ENCODE data around the gene ATRAID.

ATRAID gene

DNA sequence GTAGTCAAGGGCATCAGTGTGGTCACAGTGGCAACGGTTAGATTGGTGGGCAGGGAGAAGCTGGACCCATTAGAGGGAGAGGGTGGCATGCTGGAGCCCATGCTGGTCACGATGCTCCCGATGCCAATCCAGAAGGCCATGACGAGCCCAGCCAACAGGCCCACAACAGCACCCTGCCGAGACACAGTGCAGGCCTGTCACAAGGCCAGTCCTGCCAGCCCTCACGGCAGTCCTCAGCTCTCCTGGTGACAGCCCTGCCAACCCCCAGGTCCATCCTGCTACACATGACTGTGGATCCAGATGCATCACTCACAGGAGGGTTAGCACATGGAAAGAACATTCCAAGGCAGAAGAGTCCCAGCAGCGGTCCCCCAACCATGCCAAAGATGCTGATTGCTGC lies 10.2 kb upstream of the ATRAID start:
- peaks cover 39% of the 10 kb centered on the region for H3K36me3 Mint-ChIP-seq (ENCODE audit: low read depth)
- no peak overlapping the region for H3K4me3 Mint-ChIP-seq
- TF ChIP-seq, protein P1, sequence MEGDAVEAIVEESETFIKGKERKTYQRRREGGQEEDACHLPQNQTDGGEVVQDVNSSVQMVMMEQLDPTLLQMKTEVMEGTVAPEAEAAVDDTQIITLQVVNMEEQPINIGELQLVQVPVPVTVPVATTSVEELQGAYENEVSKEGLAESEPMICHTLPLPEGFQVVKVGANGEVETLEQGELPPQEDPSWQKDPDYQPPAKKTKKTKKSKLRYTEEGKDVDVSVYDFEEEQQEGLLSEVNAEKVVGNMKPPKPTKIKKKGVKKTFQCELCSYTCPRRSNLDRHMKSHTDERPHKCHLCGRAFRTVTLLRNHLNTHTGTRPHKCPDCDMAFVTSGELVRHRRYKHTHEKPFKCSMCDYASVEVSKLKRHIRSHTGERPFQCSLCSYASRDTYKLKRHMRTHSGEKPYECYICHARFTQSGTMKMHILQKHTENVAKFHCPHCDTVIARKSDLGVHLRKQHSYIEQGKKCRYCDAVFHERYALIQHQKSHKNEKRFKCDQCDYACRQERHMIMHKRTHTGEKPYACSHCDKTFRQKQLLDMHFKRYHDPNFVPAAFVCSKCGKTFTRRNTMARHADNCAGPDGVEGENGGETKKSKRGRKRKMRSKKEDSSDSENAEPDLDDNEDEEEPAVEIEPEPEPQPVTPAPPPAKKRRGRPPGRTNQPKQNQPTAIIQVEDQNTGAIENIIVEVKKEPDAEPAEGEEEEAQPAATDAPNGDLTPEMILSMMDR (IDR thresholded peaks at IDR 0.05), result no peak
- no peak for DNase-seq
- no peaks in the 10 kb centered on the region for H3K4me1 Mint-ChIP-seq
- H3K9me3 Mint-ChIP-seq, result no peaks in the 10 kb centered on the region
- H3K27ac Mint-ChIP-seq, result no peak overlapping the region
- no peaks in the 10 kb centered on the region for H3K27me3 Mint-ChIP-seq (ENCODE audit: low read depth, poor library complexity)

DNA sequence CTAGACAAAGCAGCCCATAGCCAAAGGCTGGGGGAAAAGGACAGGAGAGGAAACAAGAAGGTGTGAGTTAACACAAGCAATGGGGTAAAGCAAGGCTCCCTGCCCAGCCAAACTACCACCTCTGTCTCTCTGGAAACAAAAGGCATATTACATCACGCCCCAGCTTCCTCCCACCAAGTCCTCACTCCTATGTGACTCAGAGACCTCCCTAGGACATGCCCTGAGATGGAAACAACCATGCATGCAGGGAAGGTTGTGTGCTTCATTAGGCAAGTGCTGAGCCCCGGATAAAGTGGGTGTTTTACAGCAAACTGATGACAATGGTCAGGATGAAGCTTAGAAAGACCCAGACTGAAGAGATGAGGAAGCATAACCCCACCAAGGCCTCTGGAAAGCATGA lies 9.0 kb upstream of the ATRAID start:
- TF ChIP-seq, protein P1 (IDR thresholded peaks at IDR 0.05), result no peak
- H3K27ac Mint-ChIP-seq, result peak overlapping the region; percentile 18
- no peak overlapping the region for H3K4me3 Mint-ChIP-seq
- no peaks in the 10 kb centered on the region for H3K9me3 Mint-ChIP-seq
- no peaks in the 10 kb centered on the region for H3K27me3 Mint-ChIP-seq (ENCODE audit: low read depth, poor library complexity)
- peaks cover 48% of the 10 kb centered on the region for H3K36me3 Mint-ChIP-seq (ENCODE audit: low read depth)
- H3K4me1 Mint-ChIP-seq, result peaks cover under 1% of the 10 kb centered on the region
- DNase-seq, result no peak

DNA sequence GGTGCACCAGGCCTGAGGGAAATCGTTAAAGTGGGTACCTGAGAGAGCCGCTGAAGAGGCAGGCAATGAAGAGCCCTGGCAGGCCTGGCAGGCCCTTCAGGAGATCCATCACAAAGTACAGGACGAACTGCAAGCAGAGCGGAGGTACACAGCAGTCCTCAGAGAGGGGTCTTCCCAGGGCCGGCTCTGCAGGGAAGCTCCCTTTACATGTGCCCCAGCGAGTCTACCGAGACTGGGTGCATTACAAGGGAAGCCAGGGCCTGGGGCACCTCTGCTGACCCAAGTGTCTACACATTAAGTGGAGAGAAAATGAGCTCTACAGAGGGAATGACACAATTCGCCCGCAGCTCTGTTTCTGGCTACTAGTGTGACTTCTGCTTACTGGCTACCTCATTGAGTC lies 8.1 kb upstream of the ATRAID start:
- Mint-ChIP-seq H3K36me3 (ENCODE audit: low read depth) (peaks cover 56% of the 10 kb centered on the region), H3K4me3 (no peak overlapping the region), H3K27ac (no peak overlapping the region), H3K27me3 (ENCODE audit: low read depth, poor library complexity) (no peaks in the 10 kb centered on the region), H3K9me3 (no peaks in the 10 kb centered on the region), H3K4me1 (peaks cover 9% of the 10 kb centered on the region)
- TF ChIP-seq, protein P1 (IDR thresholded peaks at IDR 0.05), result no peak
- no peak for DNase-seq

DNA sequence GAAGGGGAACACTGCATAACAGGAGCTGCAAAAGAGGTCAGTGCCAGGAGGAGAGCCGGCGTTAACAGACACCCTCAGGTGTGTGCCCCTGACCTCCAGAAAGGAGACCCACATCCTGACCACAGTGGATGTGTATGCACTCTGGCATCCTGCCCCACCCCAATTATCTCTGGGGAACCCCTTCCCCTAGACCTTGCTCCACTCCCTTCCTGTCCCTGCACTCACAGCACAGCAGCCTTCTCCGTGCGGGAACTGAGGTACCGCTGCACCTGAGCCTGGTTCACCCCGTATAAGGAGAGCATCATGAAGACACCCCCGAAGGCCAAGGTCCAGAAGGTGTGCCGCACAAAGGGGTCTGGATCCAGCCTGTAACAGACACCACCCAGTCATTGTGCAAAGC lies 7.3 kb upstream of the ATRAID start:
- no peak overlapping the region for H3K27ac Mint-ChIP-seq
- H3K4me3 Mint-ChIP-seq, result no peak overlapping the region
- H3K4me1 Mint-ChIP-seq, result peaks cover 17% of the 10 kb centered on the region
- H3K27me3 Mint-ChIP-seq (ENCODE audit: low read depth, poor library complexity), result no peaks in the 10 kb centered on the region
- peaks cover 57% of the 10 kb centered on the region for H3K36me3 Mint-ChIP-seq (ENCODE audit: low read depth)
- TF ChIP-seq, protein P1 (IDR thresholded peaks at IDR 0.05), result no peak
- no peaks in the 10 kb centered on the region for H3K9me3 Mint-ChIP-seq
- no peak for DNase-seq

DNA sequence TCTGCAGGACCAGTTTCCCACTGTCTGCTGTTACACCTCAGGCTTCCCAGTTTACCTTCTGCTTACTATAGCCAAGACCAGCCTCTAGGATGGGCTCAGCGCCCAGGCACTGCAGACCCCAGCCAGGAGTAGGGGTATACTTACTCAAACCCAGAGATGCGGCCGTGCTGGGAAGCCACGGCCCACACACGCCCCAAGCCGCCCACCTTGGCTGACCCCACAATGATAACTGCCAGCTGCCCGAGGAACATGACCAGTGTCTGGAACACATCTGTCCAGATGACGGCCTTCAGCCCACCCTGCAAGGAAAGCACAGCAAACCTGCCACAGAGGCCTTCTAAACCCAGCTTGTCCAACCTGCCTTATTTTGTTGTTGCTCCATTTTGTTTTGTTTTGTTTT lies 6.6 kb upstream of the ATRAID start:
- peaks cover 60% of the 10 kb centered on the region for H3K36me3 Mint-ChIP-seq (ENCODE audit: low read depth)

DNA sequence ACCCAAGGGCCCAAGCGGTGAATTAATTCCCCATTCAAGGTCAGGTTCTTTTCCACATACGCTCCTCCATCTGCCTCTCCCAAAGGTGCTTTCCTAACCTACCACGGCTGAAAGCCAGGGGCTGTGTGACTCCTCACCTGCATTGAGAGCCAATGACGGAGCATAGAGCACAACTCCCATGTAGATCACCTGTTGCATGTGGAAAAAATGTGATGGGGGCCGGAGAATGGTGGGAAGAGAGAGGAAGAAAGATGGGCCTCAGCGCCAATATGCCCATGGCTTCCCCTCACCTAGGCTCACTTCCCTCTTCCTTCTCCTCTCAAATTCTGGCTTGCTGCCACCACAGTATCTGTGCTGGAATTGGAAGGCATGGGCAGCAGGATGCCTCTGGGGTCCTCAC lies 5.5 kb upstream of the ATRAID start:
- no peak overlapping the region for H3K4me3 Mint-ChIP-seq
- TF ChIP-seq, protein P1 (IDR thresholded peaks at IDR 0.05), result no peak
- no peaks in the 10 kb centered on the region for H3K9me3 Mint-ChIP-seq
- peaks cover 60% of the 10 kb centered on the region for H3K36me3 Mint-ChIP-seq (ENCODE audit: low read depth)
- H3K4me1 Mint-ChIP-seq, result peaks cover 28% of the 10 kb centered on the region
- H3K27me3 Mint-ChIP-seq (ENCODE audit: low read depth, poor library complexity), result no peaks in the 10 kb centered on the region
- H3K27ac Mint-ChIP-seq, result no peak overlapping the region
- no peak for DNase-seq

More for the DNA sequence above, 6.6 kb upstream of the ATRAID start:
- H3K4me3 Mint-ChIP-seq, result no peak overlapping the region
- H3K27me3 Mint-ChIP-seq (ENCODE audit: low read depth, poor library complexity), result no peaks in the 10 kb centered on the region
- H3K4me1 Mint-ChIP-seq, result peaks cover 24% of the 10 kb centered on the region
- peak overlapping the region; percentile 74 for H3K27ac Mint-ChIP-seq
- no peak for DNase-seq
- H3K9me3 Mint-ChIP-seq, result no peaks in the 10 kb centered on the region
- TF ChIP-seq, protein P1 (IDR thresholded peaks at IDR 0.05), result no peak

Measured in nephron progenitor cell (in vitro differentiated cells).